ENCODE measurements around the gene FBXO31. TPM values are rescaled to one million over a fixed set of nuclear protein-coding genes. Genes with fewer than 3 reads are reported as not detected.

Gene FBXO31
- polyA plus RNA-seq, 5 donors, result 18.8 to 28.0 (median 26.5) TPM

GRCh38 chr16:87329436-87330256 is 53.9 kb downstream of the FBXO31 start:
- no peak for DNase-seq

GRCh38 chr16:87328846-87329245 is 54.7 kb downstream of the FBXO31 start:
- DNase-seq, result no peak

DNA sequence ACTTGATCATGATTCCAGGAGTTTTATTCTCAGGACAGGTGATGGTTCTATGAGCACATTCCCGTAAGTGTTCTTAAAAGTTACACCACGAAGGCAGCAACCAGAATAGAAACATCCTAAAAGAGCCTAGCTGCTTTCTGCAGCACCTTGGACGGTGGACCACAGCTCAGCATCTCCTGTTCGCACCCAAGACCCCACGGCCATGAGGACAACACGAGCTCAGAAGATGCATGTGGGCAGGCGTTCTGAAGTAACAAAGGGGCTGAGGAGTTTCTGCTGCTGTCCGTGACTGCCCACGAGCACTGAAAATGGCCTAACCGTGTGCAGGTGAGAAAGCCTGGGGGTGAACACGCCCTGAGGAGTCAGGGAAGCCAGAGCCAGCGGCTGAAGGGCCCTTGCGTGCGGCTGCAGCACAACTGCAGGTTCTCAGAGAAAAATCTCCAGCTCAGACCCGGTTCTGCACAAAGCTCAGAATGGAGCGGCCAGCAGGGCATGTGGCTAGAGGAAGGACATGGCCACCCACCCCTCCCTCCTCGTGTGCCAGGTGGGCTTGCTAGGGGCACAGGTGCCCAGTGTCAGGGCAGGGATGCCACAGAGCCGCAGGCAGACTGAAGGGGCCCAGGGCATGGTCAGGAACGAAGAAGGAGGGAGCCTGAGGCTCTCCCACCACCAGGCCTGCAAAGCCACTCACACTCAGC is 55.6 kb downstream of the FBXO31 start:
- no peak for DNase-seq

DNA sequence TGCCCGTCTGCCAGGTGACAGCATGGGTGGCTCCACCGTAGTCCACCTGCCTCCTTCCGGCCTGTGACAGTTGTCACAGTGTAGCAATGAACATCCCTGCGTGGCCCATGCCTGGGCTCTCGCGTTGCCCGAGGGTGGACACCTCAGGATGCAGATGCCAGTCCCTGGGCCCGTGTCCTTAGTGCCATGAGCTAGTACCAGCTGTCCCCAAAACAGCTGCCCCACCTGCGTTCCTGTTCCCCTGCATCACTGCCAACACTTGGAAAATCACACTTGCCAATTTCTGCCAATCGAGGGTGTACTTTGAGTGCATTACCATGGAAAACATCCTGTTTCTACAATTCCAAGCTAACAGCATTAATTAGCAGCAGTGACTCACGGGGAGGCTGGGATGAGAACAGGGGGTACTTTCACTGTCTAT is 57.4 kb downstream of the FBXO31 start:
- no peak for DNase-seq

GRCh38 chr16:87325423-87325858 is 58.1 kb downstream of the FBXO31 start:
- DNase-seq, result no peak

DNA sequence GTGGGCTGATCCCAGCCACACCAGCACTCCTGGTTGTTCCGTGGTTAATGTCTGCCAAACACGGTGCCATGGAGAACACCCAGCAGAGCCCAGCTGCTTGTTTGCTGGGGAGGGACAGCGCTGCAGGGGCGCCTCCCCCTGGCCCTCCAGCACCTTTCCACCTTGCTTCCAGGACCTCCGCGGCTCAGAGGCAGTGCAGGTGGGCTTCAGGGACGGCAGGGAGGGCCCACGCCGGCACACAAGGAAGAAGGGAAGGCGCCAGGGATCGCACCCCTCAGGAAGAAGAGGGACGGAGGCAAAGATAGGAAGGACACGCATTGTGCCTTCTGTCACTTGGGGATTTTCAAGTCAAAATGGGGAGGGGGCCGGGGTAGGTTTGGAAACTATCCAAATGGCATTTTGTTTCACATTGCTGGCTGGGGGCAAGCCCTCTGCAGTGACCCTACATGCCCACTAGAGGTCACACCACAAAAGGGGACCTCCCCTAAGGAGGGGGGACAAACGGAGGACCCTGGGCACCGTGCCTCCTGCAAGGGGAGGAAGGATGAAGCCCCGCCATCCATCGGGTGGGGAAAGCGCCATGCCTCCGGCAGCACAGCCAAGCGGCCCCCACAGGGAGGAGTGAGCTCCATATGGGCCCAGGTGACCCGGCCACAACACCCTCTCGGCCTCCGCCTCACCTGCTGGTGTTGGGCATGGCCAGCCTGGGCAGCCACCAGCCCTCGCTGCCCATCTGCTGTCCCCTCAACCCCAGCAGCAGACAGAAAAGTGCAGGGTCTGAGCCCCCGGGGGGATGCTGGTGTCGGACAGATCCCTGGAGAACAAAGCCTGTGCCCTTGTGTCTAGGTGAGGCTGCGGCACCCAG is 58.9 kb downstream of the FBXO31 start:
- peak; percentile 19 to 37 for DNase-seq

DNA sequence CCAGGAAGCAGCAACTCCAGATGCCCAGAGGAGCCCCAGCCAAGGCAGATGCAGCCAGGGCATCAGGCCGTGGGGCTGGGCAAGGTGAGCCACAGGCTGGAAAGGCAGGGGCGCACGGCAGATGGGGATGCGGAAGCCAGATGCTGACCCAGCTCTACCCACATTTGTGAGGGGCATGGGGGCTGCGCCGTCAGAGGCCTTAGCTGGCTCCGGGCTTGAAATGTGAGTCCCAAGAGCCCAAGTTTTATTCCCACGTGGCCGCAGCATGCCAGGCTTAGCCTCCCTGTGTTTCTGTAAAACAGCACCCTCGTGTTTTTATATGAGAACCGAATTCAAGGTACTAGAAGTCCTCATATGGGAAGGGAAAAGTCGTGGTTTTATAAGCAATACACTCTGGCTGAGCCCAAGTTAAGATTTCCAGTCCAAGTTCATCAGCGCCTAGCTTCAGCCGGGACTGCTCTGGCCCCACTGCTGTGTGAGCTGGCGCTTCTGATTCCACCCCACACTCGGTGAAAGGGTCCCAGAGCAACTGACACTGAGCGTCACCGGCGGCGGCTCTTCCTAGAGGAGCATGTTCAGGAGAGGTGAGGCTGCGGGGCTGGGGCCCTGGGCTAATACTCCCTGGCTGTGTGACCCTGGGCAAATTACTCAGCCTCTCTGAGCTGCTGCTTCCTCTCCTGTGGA is 59.7 kb downstream of the FBXO31 start:
- no peak for DNase-seq

- no peak for DNase-seq
Measured at GRCh38 chr16:87322833-87323726, 60.5 kb downstream of the FBXO31 start.

DNA sequence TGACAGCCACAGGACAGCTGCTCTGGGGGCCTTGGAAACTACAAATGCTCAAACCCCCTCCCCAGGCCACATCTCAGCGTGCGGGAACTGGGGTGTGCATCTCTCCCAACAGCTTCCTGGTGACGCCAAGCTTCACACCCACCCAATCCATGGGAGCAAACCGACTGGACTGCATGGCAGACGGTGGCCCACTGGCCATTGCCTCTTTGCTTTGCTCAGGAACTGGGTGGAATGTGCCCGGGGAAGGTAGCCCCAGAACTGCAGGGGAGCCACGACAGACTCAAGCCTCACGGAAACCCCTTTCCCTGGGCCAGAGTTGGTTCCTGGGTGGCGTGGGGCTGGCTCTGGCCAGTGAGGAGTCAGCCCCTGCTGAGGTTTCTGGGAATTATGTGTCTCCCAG is 61.2 kb downstream of the FBXO31 start:
- DNase-seq, result no peak

DNA sequence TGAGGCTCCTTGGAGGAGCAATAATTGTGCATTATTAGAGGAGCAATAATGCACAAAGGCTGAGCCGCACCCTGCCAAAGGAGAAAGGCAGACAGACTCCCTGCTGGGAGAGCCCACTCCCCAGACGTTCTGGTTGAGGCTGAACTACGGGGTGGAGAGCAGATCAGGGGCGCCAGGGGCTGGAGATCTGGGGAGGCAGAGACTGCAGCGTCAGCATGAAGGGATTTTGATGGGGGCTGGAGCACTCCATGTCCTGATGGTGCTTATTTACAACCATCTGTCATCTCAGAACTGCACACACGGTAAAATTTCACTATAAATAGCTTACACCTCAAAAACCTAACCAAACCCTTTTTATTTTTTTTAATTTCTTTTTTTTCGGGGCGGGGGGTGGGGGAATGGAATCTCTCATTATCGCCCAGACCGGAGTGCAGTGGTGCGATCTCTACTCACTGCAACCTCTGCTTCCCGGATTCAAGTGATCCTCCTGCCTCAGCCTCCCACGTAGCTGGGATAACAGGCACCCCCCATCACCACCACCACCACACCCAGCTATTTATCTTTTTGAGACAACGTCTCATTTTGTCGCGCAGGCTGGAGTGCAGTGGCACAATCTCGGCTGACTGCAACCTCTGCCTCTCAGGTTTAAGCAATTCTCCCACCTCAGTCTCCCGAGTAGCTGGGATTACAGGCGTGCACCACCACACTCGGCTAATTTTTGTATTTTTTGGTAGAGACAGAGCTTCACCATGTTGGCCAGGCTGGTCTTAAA is 62.1 kb downstream of the FBXO31 start:
- DNase-seq, result no peak

- no peak for DNase-seq
Measured at GRCh38 chr16:87320510-87321227, 62.9 kb downstream of the FBXO31 start.

DNA sequence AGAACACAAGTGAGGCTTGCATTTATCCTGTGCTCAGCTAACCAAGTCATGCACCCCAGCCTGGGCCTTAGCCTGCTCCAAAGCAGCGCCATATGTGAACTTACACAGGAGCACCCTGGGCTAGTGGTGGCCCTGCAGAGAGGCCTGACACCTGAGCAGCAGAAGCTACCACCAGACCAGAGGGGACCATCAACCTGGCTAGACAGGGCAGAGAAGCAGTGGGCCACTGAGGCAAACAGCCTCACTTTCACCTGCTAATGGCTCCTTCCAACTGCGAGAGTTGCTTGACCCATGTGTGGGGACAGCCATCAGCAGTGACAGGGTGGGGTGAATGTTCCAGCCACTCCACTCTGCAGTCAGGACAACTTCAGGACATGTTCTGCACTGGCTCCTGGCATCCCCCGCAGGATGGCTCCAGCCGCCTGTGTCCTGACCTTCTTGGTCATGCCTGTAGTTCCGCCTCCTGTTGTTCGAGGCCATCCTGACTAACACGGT is 63.5 kb downstream of the FBXO31 start:
- DNase-seq, result no peak

GRCh38 chr16:87319011-87319410 is 64.6 kb downstream of the FBXO31 start:
- no peak for DNase-seq

DNA sequence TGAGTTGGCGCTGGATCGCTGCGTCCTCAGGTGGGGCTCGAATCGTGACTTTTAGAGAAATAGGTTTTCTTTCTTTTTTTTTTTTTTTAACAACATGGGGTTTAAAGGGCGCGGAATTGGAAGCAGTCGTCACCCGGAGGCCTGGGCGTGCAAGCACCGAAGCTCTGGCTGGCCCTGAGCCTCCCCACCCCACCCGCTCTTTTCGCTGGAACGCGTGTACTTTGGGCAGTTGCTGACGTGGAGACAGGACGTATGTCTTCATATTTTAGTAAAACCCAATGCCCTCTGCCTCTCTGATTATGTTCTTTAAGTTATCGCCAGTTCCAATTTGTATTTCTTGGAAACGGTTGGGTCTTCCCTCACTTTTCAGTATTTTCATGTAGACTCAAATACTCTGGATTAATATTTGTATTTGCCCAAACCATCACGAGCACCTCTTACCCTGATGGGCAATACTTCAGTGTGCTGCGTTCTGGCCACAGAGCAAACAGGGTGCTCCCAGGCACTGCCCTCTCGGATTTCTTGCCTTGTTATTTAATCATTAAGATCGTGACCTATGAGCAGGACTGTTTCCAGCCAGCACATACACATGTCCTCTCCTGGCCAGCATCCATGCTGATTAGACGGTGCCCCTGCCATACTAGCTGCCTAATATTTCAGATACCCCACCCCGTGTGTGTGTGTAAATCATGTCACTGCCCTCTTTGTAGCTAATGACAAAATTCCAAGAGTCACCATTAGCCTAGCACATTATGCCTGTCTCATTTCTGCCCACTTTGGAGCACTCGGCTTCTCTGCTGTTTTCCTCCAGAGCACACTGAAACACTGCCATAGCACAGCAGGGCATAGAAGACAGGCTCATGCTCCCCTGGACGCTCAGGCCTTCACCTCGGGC is 65.6 kb downstream of the FBXO31 start:
- DNase-seq, result peak in 1 of 2 donors; percentile 7

- DNase-seq, result peak; percentile 97
Measured at GRCh38 chr16:87316923-87317749, 66.4 kb downstream of the FBXO31 start, which contains the start of gene C16orf95. TSS of gene C16orf95 (minus strand) at chr16:87317392. CDS start at chr16:87317242, 150 bp downstream.

DNA sequence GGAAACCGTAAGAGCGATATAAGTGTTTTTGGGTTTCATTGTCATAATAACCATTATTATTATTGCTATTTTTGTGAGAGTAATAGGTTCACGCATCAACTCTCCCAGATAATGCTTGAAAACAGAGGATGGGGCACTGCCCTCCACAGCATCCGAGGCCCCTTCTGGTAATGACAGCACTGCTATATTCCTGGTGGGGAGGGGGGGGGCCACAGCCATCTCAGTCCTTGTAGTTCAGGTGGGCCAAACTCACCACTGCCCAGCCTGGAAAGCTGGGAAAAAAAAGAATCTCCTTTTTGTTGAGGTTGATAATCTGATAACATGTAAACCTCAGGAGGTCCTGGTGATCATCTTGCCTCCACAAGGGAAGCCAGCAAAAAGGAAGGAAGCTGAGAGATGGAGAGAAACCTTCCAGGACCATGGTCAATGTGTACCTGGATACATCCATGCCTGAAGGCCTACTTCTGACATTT is 67.1 kb downstream of the FBXO31 start:
- DNase-seq, result no peak

All from right lung (tissue), 5 donors.